Cardiac atrium fibroblast (primary cell): Measurements from ENCODE around the gene MAN2A2. TPM values are rescaled to one million over a fixed set of nuclear protein-coding genes. Genes with fewer than 3 reads are reported as not detected.

ENCODE experiments used
- total RNA-seq: library from RNA; depleted of rRNA; stranded (reverse); fragments of >200 nt; gene quantifications from 2 replicates; pipeline ENCODE4 v1.2.3, GENCODE V29; 2015

MAN2A2 gene
- total RNA-seq, result 8.1 and 20.1 TPM in 2 replicates

DNA sequence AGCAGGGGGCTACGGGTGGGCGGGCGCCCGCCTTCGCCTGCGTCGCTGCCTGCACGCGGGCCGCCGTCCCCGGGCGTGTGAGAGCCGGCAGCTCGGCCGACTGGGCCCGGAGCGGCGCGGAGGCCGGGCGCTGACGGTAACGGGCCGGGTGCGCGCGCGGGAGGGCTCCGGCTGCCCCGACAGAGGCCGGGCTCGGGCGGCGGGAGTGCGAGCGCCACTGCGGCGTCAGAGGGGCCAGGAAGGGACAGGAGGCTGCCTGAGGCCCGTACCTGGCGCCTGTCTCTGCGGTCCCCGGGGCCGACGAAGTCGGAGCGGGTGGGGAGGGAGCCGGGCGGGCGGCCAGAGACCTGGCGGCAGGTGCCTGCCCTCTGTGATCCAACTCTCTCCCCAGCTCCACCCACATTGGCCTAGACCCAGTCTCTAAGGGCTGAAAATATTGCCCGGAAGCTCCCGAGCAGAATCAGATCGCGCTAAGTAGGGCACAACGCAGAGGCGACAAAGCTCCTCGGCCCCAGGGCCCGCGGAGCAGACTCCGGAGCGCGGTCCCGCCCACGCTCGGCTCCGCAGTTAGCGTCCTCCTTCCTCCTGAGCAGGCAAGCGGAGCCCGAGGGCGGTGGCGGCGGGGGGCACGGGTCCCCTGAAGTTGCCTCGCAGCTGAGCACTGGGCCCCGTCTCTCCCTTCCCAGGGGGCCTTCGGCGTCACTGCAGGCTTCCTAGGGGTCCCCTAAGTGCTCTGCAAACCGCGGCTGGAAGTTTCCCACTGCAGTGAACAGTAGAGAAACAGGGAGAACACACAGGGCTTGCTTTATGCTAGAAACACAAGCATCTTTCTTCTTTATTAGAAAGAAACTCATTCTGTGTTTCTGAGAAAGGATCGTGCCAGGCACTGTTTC lies at the start of gene MAN2A2:
MAN2A2 (plus strand) TSS at position 463 of the 893 bp plus-strand sequence. CDS start 906 bp downstream, outside the sequence.

DNA sequence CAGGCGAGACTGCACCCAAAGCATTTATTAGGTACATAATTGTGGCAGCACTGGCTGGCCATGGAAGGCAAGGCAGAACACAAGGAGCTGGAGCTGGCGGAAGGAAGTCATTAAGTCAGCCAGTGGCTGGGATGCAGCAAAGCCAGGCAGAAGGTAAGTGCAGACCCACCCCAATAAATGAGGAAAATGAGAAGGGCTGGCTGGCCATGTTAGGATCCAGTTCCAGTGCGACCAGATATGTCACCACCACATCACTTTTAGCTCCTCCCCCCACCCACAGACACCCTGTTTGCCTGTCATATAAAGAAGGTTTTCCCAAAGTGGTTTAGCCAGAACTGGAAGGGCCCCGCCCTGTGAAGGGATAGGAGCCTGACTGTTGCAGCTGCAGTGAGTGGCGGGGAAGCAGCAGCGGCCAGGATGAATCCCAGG lies 34.8 kb upstream of the MAN2A2 start, which contains the start of gene FURIN:
FURIN (plus strand) TSS at position 328 of the 429 bp plus-strand sequence. CDS start 7,153 bp downstream, outside the sequence.

DNA sequence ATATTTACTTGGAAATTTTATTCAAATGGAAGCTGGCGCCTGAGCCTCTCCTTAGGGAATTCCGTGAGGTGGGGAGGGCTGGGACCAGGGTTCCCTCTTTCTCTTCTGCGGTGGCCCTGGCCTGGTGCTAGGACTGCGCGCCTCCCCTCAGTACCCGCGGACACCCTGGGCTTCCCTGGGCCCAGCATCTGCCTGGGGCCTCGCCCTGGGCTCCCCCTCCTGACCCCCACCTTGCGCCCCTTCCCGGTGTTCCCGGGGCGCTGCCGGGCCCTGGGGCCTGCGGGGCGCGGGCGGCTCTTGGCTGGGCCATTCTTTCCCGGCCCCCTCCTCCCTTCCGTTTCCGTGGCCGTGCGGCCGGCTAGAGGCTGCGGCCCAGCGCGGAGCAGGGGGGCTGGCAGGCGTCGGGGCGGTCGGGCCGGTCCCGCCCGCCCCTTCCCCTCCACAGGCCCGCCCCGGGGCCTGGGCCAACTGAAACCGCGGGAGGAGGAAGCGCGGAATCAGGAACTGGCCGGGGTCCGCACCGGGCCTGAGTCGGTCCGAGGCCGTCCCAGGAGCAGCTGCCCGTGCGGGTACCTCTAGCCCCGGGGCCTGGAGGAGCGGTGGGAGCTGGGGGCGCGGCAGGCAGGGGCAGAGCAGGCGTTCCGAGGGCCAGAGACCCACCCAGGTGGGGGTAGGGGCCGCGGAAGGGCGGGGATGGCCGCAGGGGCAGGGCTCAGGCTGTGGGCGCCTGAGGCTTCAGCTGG lies 19.0 kb upstream of the MAN2A2 start, which contains the start of gene FES:
FES (plus strand) TSS at position 529 of the 743 bp plus-strand sequence. CDS start 542 bp downstream, outside the sequence.

DNA sequence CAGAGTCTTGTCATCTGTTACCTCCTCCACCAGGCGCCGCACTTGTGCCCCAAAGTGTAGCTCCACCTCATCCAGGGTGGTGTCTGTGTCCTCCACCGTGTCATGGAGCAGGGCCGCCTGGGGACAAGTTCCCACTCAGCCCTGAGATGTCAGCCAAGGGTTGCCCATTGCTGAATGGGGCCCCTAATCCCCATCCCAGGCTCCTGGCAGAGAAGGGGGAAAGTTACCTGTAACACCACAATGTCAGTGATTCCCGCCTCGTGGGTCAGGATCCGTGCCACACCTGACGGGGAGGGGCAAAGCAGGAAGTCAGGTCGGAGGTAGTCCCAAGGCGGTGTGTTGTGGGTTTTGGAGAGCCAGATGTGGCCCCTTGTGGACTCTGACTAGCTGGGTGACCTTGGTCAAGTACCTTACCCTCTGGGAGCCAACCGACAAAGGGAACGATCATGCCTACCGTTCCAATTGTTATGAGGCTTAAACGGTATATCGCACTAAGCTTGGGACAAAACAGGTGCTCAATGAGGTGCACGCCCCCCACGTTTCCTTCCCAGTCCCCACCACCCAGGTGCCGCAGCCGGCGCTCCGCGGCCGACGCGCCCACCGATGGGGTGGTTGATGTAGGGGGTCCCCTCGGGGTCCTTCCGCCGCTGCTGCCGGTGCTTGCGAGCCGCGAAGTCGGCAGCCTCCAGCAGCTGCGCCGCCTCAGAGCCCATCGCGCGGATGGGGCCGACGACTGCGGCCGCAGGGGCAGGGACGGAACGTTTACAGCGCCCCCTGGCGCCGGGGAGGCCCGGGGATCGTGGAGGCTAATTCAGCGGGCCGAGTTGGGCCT lies 28.9 kb downstream of the MAN2A2 start, which contains the start of gene HDDC3:
HDDC3 (minus strand) TSS at position 722 of the 832 bp plus-strand sequence; CDS start at position 713, 9 bp downstream.

DNA sequence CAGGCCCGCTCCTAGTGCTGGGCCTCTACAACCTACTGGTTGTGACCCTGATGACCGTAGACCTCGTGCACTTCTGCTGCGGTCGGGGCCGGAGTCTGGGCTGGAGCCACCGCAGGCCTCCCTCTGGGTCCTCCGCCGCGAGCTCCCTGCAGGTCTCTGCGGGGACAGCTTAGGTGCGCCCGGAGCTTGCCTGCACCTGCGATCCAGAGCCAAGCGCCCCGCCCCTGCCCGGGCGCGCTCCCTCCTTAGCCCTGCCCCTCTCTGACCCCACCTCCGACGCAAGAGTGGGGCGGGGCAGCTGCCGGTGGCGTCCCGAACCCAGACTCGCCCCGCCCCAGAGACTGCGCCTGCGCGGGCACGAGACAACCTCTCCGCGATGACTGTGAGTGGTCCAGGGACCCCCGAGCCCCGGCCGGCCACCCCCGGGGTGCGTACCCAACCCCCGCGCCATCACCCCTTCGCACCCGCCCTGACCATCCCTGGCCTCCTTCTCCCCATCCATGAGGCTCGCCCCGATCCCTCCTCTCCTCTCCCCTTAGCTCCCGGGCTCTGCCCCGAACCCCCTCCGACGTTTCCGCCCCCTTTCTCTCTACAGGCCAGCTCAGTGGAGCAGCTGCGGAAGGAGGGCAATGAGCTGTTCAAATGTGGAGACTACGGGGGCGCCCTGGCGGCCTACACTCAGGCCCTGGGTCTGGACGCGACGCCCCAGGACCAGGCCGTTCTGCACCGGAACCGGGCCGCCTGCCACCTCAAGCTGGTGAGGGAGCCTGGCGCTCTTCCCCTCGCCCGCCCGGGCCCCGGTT lies 32.0 kb downstream of the MAN2A2 start, which contains the start of gene UNC45A:
UNC45A (plus strand) TSS at position 337 of the 803 bp plus-strand sequence; CDS start at position 377, 40 bp downstream.

DNA sequence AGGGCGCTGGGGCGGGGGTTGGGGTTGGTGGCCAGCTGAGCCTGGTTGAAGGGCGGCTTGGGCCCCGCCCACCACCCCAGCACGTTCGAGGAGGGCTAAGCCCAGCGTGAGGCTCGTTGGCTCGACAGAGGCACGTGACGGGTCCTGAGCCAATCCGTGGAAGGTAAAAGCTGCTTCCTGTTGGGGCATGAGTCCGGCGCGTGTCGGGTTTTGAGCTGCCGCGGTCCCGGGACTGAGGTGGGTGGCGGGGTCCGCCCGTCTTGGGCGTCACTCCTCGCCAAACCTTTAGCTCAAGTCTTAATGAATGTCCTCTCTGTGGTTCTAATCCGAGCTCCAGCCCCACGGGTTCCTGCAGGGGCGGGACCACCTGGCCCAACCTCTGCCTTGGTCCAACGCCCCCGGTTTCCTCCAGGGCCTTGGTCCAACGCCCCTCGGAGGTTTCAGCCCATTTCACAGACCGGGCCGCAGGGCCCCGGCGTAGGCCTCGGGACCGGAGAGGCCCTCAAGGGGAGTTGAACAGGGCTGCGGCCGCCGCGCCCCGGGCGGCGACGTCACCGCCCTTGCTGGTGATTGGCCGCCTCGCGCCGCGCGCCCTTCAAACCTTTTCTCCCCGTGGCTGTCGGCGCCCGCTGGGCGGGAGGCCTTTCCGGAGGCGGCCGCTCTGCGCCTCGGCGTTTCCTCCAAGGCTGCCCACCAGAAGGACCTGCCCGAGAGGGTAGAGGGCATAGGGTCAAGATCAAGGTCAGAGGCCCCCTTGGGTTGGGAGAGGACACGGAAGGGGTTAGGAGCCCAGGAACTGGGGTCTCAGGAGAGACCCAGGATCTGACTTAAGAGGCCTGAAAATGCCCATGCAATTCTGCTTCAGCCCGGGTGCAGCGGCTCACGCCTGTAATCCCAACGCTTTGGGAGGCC lies 51.9 kb downstream of the MAN2A2 start, which contains the start of gene RCCD1:
RCCD1 (plus strand) TSS at position 173 of the 912 bp plus-strand sequence. CDS start 1,851 bp downstream, outside the sequence.

Other genes with a start within 250 kb of the MAN2A2 start
- 1.6 and 2.3 TPM in 2 replicates for gene BLM, start 186.0 kb upstream of the MAN2A2 start, total RNA-seq
- 50.2 and 70.3 TPM in 2 replicates for gene FURIN, start 34.7 kb upstream of the MAN2A2 start, total RNA-seq
- 7.5 and 15.0 TPM in 2 replicates for gene FES, start 18.8 kb upstream of the MAN2A2 start, total RNA-seq
- gene HDDC3, start 29.2 kb downstream of the MAN2A2 start, total RNA-seq, result 7.8 and 14.6 TPM in 2 replicates
- 27.8 and 45.8 TPM in 2 replicates for gene UNC45A, start 32.0 kb downstream of the MAN2A2 start, total RNA-seq
- gene RCCD1, start 51.6 kb downstream of the MAN2A2 start, total RNA-seq, result 7.0 and 11.7 TPM in 2 replicates
- 33.8 and 37.9 TPM in 2 replicates for gene PRC1, start 91.2 kb downstream of the MAN2A2 start, total RNA-seq
- gene VPS33B, start 119.3 kb downstream of the MAN2A2 start, total RNA-seq, result 8.1 and 8.7 TPM in 2 replicates
- gene SV2B, start 197.0 kb downstream of the MAN2A2 start, total RNA-seq, result 0.16 TPM in 1 of 2 replicates, not detected in the other